Activated effector memory CD4-positive, alpha-beta T cell treated with Interleukin-2 at 50 U/mL for 16 hours (primary cell): ENCODE measurements around the gene ERGIC1.
"Not testable (repeated sequence)": the region's sequence is repeated elsewhere in the genome, so short reads cannot be mapped to it uniquely, and the experiment has no call there.

Source experiments
- DNase-seq: peaks from one replicate; pipeline ENCODE4 v3.0.0-alpha.2; 2020

The ERGIC1 gene, protein sequence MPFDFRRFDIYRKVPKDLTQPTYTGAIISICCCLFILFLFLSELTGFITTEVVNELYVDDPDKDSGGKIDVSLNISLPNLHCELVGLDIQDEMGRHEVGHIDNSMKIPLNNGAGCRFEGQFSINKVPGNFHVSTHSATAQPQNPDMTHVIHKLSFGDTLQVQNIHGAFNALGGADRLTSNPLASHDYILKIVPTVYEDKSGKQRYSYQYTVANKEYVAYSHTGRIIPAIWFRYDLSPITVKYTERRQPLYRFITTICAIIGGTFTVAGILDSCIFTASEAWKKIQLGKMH

DNA sequence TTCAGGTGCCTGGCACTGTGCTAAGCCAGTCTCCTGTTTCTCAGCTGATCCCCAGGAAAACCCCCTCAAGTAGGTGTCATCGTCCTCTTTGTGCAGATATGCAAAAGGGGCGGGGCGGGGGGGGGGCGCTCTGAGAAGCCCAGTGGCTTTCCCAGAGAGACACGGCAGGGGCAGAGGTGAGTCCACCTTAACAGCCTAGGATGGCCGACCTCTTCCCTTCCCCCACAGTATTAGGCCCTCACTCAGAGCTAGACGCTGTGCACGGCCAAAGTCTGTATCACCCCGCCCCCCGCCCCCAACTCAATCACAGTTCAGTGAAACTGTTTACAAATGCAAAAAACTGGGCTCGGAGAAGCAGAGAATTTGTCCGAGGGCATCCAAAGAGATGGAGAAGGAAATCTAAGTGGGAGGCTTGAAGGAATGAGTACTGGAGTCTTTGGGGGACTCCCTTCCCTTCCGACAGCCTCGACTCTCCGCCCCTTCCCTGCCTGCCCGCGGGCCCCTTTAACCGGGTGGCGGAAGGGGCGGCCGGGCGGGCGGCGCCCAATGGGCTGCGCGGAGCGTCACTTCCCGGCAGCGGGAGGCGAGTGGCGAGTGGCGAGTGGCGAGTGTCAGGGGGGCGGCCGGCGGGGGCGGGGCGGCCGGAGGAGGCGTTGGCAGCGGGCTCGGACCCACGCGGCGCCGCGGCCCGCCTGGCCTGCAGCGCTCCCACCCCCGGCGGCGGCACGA lies at the start of gene ERGIC1:
TSS of gene ERGIC1 (plus strand) at position 566 of the 729 bp plus-strand sequence. CDS start at position 729, 163 bp downstream.
- DNase-seq: peak; percentile 62

DNA sequence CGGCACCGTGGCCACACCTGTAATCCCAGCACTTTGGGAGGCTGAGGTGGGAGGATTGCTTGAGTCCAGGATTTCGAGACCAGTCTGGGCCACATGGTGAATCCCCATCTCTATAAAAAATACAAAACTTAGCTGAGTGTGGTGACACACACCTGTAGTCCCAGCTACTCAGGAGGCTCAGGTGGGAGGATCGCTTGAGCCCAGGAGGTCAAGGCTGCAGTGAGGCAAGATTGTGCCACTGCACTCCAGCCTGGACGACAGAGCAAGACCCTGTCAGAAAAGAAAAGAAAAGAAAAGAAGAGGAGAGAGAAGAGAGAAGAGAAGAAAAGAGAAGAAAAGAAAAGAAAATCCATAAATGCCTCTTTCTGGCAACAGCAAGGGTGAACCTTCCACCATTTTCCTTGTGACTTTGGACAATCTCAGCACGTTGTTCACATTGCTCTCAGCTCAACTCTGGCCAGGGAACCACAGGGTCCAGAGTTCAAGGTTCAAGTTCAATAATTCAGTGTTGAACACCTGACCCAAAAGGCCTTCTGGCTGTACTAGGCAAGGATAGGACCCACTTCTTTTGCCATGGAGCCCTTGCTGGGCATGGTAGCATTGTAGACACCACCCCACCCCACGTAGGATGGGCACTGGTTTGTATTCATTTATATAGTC lies 48.5 kb upstream of the ERGIC1 start:
- DNase-seq: no peak

DNA sequence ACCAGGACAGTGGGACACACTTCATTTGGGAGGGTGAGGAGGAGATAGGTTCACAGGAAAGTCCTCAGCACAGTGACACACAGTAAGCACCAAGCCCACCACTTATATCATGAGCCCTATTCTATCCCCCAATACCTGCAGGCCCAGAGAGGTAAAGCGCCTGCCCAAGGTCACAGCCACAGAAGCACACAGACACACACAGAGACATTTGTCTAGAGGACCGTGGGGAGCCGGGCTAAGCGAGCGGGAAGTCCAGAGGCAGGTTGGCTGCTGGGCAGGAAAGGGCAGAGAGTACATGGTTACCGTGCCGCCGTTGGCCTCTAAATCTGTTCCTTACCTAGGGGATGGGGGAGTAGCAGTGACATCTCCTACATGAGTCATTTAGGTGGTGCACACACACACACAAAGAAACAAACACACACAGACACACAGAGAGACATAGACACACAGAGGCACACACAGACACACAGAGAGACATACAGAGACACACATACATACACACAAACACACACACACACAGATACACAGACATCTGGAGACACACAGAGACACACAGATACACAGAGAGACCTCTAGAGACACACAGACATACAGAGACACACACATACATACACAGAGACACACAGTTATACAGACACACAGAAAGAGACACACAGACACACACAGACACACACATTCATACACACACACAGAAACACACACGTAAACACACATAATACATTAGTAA lies 47.2 kb upstream of the ERGIC1 start:
- DNase-seq: no peak

DNA sequence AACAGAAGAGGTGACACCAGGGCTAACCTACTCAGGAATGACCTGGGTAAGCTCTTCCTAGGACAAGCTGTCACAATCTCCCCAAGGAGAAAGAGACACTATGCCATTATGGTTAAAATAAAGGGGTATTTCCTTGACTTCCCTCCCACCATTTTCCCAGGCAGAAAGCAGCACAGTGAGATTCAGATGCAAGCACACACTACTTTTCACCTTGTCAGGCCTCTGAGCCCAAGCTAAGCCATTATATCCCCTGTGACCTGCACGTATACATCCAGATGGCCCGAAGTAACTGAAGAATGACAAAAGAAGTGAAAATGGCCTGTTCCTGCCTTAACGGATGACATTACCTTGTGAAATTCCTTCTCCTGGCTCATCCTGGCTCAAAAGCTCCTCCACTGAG lies 46.5 kb upstream of the ERGIC1 start:
- not testable (repeated sequence) for DNase-seq

DNA sequence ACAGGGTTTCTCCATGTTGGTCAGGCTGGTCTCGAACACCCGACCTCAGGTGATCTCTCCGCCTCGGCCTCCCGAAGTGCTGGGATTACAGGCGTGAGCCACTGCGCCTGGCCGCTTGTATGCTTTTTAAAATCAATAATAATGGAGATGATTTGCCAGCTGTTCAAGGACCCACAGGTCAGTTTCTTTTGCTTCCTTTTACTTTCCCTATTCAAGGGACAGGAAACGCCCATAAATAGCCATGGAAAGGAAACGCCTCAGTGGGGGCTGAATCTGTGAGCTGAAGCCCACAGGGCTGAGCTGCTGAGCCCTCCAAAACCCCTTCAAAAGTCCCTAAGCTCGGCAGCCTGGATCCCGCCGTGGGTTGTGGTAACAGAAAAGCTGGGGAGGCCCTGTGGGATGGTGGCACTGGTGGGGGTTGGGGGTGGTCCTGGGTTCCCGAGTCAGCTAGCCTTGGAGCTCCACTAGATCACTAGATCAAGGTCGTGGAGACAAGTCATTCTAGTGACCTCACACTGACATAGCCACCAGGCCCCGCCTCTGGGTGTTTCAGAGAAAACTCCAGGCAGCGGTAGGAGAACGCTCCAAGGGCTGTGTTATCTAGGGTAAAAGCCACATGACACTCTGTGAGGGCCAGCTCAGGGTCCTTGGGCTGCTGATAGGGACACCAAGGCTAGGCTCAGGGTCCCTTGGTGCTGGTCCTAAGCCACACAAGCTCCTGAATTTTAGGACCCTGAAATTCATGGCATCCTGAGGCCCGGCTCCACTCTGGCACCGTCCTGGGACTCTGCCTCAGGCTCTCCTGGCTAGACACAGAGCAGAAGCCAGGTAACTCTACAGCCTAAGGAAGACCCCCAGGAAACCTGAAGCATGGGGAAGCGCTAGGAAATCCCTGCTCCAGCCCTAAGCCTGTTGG lies 45.0 kb upstream of the ERGIC1 start:
- DNase-seq: no peak

DNA sequence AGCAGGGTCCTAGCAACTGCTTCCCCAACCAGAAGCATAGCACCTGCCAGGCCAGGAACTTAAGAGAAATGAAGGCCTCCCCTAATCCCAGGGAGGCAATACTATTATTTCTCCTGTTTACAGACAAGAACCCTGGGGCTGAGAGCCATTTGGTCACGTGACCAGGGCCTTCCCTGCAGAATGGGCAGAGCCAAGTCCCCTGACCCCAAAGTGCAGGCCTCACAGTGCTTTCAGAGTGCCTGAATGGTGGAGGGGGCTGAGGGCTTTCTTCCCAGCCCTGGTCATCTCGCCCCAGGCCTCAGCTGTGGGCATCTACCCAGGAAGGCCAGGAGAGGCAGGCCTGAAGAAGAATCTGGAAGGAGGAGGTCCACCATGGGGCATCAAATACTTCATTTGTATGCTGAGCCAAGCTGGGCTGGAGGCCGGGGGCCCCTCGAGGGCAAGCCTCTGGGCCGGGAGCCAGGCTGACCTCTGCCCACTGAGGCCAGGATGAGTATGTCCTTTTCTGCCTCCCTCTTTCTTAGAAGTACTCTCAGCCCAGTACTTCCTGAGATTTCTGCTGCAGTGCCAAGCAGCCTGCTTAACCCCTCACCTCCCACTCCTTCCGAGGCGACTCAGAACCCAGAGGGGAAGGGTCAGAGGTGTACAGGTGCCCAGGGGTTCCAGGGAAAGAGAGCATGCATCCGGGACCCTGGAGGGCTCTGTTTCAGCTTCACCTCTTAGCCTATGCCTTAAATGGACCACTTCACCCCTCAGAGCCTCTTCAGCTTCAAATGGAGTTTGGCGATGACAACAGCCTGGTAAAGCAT lies 44.2 kb upstream of the ERGIC1 start:
- no peak for DNase-seq

DNA sequence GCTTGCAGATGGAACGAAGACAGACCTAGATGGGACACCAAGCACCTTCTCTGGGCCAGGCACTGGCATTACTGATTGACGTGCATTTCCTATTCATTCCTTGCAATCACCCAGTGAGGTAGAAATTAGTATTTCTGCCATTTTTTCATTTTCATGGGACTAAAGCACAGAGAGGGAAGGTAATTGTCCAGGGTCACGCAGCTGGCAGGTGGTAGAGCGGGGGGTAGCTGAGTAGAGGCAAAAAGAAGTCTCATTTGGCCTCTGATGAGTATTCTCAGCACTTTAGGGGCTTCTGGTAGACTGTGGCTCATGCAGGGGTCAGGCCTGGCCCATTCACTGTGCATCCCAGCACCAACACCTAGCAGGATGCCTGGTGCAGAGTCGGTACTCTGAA lies 43.6 kb upstream of the ERGIC1 start:
- DNase-seq: no peak

DNA sequence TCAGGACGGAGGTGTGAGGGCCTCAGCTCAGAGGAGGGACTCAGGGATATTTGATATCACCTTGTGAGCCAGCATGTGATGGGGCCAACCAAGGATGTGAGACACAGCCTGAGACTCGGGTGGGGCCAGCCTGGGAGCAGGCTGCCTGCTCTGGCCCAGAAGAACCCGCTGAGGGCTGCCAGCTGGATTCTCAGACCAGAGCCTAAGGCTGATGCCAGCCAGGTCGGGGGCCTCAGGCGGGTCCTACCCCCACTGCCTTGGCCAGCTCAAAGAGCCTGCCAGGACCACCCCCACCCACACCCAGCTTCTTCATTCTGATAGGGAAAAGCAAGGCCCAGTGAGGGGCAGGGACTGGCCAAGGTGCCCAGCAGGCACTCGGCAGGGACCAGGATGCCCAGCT lies 42.8 kb upstream of the ERGIC1 start:
- no peak for DNase-seq

DNA sequence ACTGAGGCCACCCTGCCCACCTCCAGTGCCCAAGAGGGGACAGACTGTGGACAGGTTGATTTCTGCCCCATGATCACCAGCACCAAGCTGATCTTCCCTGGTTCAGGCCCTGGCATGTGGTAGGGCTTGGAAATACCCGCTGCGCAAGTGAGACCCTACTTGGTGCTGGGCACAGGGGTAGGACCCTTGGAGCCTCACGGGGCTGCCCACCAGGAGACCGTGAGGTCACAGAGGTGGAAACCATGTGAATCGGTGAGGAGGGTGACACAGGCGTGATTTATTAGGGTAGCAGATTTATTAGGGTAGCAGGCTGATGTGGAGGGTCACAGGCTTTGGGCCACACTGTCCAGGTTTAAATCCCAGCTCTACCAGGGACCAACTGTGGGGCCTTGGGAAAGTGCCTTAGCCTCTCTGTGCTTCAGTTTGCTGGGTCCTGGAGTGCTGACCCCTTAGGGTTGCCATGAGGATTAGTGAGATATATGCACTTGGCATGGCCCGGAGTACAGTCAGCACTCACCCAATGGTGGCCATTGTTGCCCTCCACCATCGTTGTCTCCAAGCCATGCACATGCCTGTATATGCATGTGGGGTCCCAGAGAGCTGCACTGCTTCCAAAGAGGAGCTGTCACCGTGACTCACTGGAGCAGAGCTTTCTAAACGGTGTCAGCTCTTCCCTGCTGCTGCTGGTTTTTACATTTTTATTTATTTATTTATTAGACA lies 42.2 kb upstream of the ERGIC1 start:
- no peak for DNase-seq

DNA sequence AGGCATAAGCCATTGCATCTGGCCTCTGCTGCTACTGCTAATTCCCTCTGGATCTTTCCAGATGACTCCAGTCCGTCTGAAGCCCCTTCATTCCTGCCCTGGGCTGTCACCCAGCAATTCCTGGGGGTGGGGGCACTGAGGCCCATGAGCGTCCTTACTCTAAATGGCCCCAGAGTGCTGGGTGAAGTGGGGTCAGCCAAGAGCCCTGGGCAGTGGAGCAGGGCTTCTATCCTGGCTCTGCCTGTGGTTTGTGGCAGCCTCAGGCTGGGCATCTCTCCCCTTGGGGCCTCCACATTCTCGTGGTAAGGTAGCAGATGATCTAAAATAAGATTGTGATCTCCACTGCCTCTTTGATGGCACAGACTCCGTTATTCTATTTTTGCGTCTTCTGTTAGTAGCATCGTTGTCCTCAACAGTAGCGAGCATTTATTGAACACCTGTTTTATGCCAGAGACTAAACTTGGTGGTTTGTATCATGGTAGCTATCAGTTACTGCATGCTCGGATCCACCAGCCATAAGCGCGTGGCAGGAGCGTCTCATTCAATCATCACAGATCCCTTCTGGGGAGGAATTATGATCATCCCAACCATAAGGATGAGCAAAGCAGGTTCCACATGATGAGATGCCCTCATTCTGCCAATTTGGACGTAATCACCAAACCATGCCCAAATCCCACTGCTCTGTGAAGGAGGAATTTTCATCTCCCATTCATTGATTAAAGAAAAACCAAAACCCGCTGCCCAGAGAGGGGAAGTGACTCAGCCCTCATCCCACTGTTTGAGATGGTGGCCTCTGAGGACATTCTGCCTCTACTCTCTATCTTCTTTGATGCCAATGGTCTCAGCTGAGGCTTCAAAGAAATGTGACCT lies 41.1 kb upstream of the ERGIC1 start:
- DNase-seq: no peak

DNA sequence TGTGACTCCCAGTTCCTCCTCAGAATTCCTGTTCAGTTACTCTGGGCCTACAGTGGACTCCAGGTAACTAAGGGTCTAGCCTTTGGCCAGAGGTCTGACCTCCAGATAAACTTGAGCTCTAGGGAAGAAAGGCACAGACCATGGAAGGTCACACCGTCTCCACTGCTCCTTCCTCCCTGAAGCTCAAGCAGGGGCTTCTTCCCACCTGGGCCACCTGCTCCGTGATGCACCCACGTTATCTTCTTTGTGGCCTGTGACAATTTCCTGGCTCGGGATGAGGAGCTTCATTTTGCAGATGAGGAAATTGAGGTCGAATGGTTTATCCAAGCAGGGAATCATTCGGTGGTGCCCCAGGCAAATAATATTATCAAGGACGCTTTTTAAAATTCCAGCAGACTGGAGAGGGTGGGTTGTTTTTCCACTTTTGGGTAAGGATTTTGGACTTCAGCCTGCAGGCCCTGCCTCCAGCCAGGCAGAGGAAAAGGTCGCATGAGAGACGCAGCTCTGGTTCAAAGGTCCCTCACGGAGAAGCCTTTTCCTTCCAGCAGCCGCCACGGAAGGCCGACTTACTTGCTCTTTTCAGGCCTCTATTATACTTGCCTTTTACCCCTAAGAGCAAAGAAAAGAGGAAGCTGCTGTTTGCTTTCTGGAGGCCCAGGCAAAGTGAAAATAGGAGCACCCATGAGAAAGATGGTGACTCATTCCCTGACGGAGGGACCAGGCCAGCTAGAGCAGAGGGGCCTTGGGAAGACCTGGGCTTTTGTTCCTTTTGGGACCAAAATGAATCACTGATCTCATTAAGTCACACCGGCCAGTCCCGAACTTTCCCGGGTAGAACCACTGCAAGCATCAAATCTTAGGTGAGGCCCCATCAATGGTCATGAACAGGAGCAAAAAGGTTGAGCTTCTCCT lies 40.2 kb upstream of the ERGIC1 start:
- no peak for DNase-seq

DNA sequence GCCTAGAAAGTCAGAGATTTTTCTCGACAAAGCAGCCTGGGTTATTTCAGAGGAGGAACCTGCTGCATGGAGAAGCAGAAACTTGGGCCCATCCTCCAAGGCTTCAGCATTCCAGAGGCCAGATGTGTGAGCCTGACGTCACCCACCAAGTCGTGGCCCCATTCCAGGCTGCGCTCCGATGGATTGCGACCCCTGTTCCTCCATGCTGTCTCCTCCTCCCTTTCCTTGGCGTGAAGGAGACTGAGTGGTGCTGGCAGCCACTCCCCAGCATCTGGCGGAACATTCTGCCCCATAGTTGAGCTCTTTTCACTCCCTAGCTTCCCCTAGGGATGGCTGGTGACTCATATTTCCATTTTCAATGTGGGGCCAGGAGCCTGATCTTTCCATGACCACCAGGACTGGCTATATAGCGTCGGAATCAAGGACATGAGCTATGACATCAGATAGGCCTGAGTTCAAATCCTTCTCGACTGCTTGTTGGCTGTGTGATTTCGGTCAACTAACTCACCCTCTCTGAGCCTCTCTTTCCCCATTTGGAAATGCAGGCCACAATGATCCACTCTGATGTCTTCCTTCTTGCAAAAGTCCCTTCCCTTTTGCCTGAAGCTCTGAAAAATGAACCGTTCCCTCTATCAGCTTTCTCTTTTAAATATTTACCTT lies 38.6 kb upstream of the ERGIC1 start:
- no peak for DNase-seq

DNA sequence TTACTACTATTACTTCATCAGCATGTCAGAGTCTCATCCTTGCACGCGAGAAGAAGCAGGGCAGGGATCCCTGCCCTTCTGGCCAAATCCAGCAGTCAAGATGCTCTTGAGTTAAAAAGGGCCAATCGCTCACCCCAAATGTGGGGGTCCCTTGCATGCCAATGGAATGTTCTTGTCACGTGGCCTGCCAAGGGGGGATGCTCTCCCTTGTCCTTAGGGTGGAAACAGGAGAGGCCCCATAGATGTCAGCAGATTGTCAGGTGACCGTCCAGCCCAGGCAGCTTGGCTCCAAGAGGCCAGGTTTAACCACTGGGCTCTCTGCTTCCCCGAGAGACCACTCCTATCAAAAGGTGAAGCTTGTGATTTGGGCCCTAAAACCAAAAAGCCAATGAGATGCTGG lies 37.7 kb upstream of the ERGIC1 start:
- no peak for DNase-seq

DNA sequence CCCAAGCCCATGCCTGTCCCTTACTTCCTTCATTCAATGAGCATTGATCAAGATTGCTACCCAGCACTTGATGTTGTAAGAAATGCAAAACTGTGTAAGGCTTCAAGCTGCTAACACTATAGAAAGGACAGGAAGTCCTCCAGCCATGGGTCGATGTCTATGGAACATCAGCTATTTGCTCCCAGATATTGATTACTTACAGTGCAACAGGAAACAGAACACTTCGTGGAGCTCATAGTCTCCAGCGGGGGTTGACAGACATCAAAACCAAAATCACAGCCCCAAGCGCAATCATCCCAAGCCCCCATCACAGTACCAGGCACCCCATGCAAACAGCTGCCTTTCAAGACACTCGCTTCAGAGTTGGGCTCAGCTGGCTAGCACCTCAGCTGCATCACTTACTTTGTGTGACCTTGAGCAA lies 36.3 kb upstream of the ERGIC1 start:
- DNase-seq: no peak

DNA sequence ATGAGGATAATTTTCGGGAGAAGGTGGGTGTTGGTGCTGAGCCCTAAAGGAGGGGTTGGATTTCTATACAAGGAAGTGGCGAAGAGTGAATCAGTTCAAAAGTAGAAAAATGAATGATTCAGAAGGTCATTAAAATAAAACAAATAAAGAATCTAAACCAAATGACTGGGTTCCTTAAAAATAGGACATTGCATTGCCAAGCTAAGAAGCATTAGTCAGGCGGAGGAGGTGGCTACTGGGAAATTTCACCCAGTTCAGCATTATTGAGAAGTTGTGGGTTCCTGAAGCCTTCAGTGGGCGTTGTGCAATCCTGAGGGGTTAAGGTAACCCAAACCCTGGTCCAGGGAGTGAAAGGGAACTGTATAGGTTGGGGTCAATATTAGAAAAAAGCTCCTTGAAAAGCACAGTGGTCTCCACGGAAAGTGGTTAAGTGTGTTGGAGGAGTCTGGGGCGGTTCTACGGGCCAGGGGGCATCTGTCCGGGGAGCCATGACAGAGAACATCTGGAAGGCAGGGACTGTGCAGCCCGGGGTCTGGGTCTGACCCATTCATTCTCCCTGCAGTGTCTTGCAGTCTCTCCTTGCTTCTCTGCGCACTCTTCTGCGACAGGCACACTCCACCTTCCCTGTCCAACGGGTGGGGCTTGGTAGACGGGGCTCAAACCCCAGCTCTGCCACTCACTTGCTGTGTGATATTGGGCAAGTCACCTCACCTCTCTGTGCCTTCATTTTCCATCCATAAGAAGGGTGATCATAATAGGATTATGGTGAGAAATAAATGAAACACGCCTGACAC lies 35.4 kb upstream of the ERGIC1 start:
- no peak for DNase-seq

DNA sequence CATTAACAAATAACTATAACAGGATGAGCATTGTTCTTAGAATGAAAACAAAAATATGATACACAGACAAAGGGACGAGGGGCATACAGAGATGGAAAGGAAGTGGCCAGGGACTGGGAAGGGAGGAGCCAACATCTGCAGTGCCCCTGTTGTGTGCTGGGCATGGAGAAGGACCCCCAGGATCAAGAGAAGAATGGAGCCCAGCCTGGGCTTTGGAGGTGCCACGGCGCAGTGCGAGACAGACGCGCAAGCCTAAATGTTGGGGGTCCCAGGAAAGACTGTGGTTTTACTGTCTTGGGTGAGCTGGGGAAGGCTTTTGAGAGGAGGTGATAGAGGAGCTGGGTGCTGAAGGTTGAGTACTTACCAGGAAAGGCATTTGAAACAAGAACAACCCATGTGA lies 34.6 kb upstream of the ERGIC1 start:
- DNase-seq: no peak

DNA sequence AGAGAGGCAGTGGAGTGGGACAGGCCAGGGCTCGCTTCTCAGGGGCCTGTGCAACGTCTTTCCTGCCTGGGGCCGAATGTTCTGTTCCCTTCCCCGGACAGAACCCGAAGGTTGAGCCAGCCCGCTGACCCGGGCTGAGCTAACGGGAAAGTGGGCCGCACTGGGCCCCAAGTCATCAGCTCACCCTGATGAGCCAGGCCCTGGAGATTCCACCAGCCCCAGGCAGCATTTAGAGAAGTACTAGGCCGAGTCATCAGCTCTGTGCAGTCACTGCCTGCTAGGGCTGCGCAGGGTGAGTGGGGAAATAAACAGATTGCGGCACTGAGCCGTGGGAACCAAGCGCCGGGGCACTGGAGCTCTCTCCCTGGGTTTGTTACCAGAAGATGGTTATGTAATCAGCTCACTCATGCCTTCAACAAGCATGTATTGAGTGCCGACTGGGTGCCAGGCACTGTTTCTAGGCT lies 33.9 kb upstream of the ERGIC1 start:
- DNase-seq: no peak
